IPS-NIHi11 (cell line): ENCODE results near the gene ANKRD13B.
A peak's percentile ranks its signal among the peaks of the same experiment; 100 is the strongest.

Experiments
- DNase-seq: peaks from one replicate; pipeline ENCODE4 v3.0.0; 2012; ENCODE audit warnings: mixed read lengths, low spot score

The ANKRD13B gene

GRCh38 chr17:29568331-29569244 lies 24.3 kb upstream of the ANKRD13B start, which contains the start of gene TP53I13:
TSS of gene TP53I13 (plus strand) at chr17:29568701. CDS start at chr17:29568759, 58 bp downstream.
- DNase-seq: peak; percentile 92

- no peak for DNase-seq
Measured at GRCh38 chr17:29569245-29569950, 23.5 kb upstream of the ANKRD13B start.

- DNase-seq: no peak
Measured at GRCh38 chr17:29570521-29570920, 22.4 kb upstream of the ANKRD13B start.

- DNase-seq: no peak
Measured at GRCh38 chr17:29571486-29571882, 21.4 kb upstream of the ANKRD13B start.

- no peak for DNase-seq
Measured at GRCh38 chr17:29571883-29572681, 20.9 kb upstream of the ANKRD13B start.

- DNase-seq: peak; percentile 65
Measured at GRCh38 chr17:29572691-29573557, 20.0 kb upstream of the ANKRD13B start.

- no peak for DNase-seq
Measured at GRCh38 chr17:29573558-29573869, 19.4 kb upstream of the ANKRD13B start.

GRCh38 chr17:29573871-29574731 lies 18.8 kb upstream of the ANKRD13B start:
- no peak for DNase-seq

- DNase-seq: no peak
Measured at GRCh38 chr17:29574732-29575510, 18.0 kb upstream of the ANKRD13B start.

GRCh38 chr17:29575511-29576213 lies 17.3 kb upstream of the ANKRD13B start:
- DNase-seq: no peak

GRCh38 chr17:29576214-29577000 lies 16.5 kb upstream of the ANKRD13B start:
- DNase-seq: no peak

GRCh38 chr17:29577001-29577370 lies 15.9 kb upstream of the ANKRD13B start:
- DNase-seq: no peak

GRCh38 chr17:29577385-29578211 lies 15.3 kb upstream of the ANKRD13B start:
- DNase-seq: no peak

GRCh38 chr17:29578626-29579485 lies 14.1 kb upstream of the ANKRD13B start:
- no peak for DNase-seq

GRCh38 chr17:29579866-29580771 lies 12.8 kb upstream of the ANKRD13B start:
- peak; percentile 90 for DNase-seq
